Heart right ventricle (tissue), 16 donors: ENCODE data around the gene TTC39B. TPM values are rescaled to one million over a fixed set of nuclear protein-coding genes. Genes with fewer than 3 reads are reported as not detected.

Experiments
- ATAC-seq, 8 donors: fragments of 200-7000 bp; cut with Tn5 transposase; one replicate each; pipeline ENCODE4 v1.9.1; 2020; ENCODE audit warnings: mild to moderate bottlenecking in 8 of 8, moderate library complexity in 8 of 8, moderate number of reproducible peaks in 1 of 8
- DNase-seq, 2 donors: peaks; one replicate each; pipeline ENCODE4 v3.0.0-alpha.2; 2020
- H3K27ac ChIP-seq, 10 donors: fragments of 200-600 bp; sonication (generic) in 2 of 10; one replicate each; pipeline versions ENCODE4 v1.5.0 to v1.8.0; 2020 to 2022; ENCODE audit warnings: mild to moderate bottlenecking in 3 of 10
- H3K27me3 ChIP-seq, 7 donors: fragments of 200-600 bp; one replicate each; pipeline ENCODE4 v1.8.0; 2021 to 2022; ENCODE audit warnings: mild to moderate bottlenecking in 2 of 7
- H3K36me3 ChIP-seq, 9 donors: fragments of 200-600 bp; sonication (generic) in 1 of 9; one replicate each; pipeline versions ENCODE4 v1.5.0 to v1.8.0; 2020 to 2022; ENCODE audit warnings: mild to moderate bottlenecking in 2 of 9
- H3K4me1 ChIP-seq, 9 donors: fragments of 200-600 bp; sonication (generic) in 1 of 9; one replicate each; pipeline versions ENCODE4 v1.5.0 to v1.8.0; 2020 to 2022; ENCODE audit warnings: mild to moderate bottlenecking in 4 of 9
- H3K4me3 ChIP-seq, 10 donors: fragments of 200-600 bp; sonication (generic) in 2 of 10; one replicate each; pipeline versions ENCODE4 v1.5.0 to v1.8.0; 2020 to 2022; ENCODE audit warnings: mild to moderate bottlenecking in 7 of 10, moderate library complexity in 2 of 10
- H3K9me3 ChIP-seq, 11 donors: fragments of 200-600 bp in 10 of 11; sonication (generic) in 2 of 11; one replicate each; pipeline versions ENCODE4 v1.5.0 to v1.8.0; 2013 to 2022; ENCODE audit warnings: mild to moderate bottlenecking in 2 of 11, control low read depth in 1 of 11, moderate library complexity in 1 of 11
- WGBS, 2 donors: extraction: QIAGEN DNeasy Blood & Tissue Kit; methylation state at CpG; one replicate each; pipeline ENCODE4 v1.1.7; 2013; ENCODE audit warnings: inconsistent platforms in 1 of 2; 5-methylcytosine and 5-hydroxymethylcytosine counted together
- intact Hi-C, 10 donors: fragments of 100-400 bp; cut with DNase I; formaldehyde crosslinking; loops; one replicate each; pipeline versions ENCODE4 v1.11.1 to v1.14.2; 2022
- polyA plus RNA-seq, 2 donors: library from polyadenylated mRNA; stranded (reverse); fragments of 200-250 nt; gene quantifications; one replicate each; pipeline ENCODE4 v1.2.3, GENCODE V29; 2013
- total RNA-seq, 10 donors: library from RNA; stranded (reverse); fragmentation: NEBNext Ultra II Directional in 3 of 10; extraction: Animal tissue kit (Norgen Biotek cat#: 25700) in 3 of 10; gene quantifications; one replicate each; pipeline versions ENCODE4 v1.2.1 to v1.2.4, GENCODE V29; 2021 to 2023
- TF ChIP-seq, protein P1 (sequence below), 9 donors: fragments of 200-600 bp; sonication (generic) in 2 of 9; IDR thresholded peaks; one replicate each; pipeline versions ENCODE4 v1.5.0 to v1.8.0; 2021 to 2022; ENCODE audit warnings: antibody characterized with exemption in 9 of 9, mild to moderate bottlenecking in 5 of 9, moderate library complexity in 1 of 9
- donor health status: Arrhythmogenic right ventricular cardiomyopathy.
- donor health status: ischemic (EF 13 %, LVEDD 7.1; RV severe dilation, severe dysfunction).
- donor health status: healthy with polysubstance abuse.
- donor health status: DM: no; HTN: yes; CAD: no.
- donor health status: DM: no; HTN: no; CAD: no.
- donor health status: ischemic (EF 25% LVEDD 6.9; RV normal size, moderate dysfunction).
- donor health status: ischemic (EF 25% LVEDD 5.7; RV mildly dilated, moderate dysfunction).
- donor health status: healthy.
- donor health status: DM: yes; HTN: yes; CAD: no.
- donor health status: Ischemic cardiomyopathy.
- donor health status: ischemic (EF 35%, LVEDD 5.7; RV mildly dilated, moderate dysfunction).
- donor health status: nonischemic (EF 11% LVEDD 7.7; RV severe dilation, severe dysfunction).
- donor health status: DM: yes; HTN: yes; CAD: no.
- donor health status: PGD.
- donor health status: ischemic (EF 29% LVEDD 5.4; RV normal size, mild dysfunction).
- donor health status: nonischemic (EF 23%, LVEDD 6.1; RV moderate dilation, normal function).

TTC39B gene
- total and polyA plus RNA-seq, 12 donors: 0.52 to 4.3 (median 1.5) TPM

DNA sequence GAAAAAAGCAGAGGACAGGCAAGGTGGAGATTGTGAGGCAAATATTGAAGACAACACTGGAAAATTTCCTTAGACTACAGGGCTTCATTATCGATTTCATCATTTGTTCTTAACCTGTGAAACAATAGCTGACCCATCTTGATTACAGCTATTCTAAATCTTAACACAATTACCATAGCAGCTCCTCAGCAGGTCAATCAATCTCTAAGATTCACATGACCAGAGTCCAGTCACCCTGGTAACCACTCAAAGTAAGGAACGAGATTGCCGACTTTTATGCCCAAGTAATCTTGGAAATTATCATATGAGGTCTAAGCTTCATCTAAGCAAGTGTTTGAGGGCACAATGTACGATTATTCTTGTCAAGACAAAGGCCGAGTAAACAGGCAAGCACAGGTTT, 93.8 kb downstream of the TTC39B start:
- Histone ChIP-seq H3K4me1 (peaks cover 0 to 10% (median 7%) of the 10 kb centered on the region in 9 donors), H3K36me3 (peaks cover 0 to 12% (median 0%) of the 10 kb centered on the region in 9 donors), H3K27me3 (no peaks in the 10 kb centered on the region), H3K4me3 (no peak overlapping the region), H3K9me3 (no peaks in the 10 kb centered on the region), H3K27ac (no peak overlapping the region)
- TF ChIP-seq, protein P1, sequence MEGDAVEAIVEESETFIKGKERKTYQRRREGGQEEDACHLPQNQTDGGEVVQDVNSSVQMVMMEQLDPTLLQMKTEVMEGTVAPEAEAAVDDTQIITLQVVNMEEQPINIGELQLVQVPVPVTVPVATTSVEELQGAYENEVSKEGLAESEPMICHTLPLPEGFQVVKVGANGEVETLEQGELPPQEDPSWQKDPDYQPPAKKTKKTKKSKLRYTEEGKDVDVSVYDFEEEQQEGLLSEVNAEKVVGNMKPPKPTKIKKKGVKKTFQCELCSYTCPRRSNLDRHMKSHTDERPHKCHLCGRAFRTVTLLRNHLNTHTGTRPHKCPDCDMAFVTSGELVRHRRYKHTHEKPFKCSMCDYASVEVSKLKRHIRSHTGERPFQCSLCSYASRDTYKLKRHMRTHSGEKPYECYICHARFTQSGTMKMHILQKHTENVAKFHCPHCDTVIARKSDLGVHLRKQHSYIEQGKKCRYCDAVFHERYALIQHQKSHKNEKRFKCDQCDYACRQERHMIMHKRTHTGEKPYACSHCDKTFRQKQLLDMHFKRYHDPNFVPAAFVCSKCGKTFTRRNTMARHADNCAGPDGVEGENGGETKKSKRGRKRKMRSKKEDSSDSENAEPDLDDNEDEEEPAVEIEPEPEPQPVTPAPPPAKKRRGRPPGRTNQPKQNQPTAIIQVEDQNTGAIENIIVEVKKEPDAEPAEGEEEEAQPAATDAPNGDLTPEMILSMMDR (IDR thresholded peaks at IDR 0.05): no peak
- intact Hi-C loops: loop anchor here in 9 of 10 donors (5.0 to 10.0 kb wide), 9 partner anchors 94 to 394 kb away; partner anchors contain the start of genes SNAPC3 (in 3 of the 9) and TTC39B (in 1 of the 9)
- DNase-seq (no peak), ATAC-seq (no peak)
- 84 to 89% methylated on average over 5 of the region's 5 CpGs for WGBS, 2 donors

DNA sequence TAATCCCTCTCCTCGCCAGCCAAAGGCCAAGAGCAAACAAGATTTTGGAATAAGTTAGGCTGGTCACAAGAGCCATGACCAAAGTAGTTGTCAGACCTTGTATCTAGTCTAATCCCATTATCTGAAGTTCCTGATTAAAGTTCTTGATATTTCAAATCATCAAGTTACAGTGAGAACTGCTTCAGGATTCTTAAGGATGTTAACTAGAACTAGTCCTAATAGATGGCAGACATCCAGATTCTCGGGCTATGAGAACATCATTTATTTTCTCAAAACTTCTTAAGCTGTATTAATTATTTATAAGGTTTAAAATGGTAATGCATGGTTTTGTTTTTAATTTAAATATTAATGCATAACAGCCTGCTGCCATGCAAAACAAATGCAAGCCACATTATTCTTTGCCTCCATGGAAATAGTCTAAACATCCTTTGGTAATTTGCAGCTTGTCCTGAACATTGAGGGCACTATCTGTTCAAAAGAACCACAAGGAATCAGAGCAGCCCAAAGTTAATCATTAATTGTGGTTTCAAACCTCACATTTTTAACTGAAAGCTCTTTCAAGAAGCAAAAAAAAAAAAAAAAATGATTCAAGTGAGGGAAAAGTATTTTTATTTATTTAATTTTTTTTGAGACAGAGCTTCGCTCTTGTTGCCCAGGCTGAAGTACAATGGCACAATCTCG, 95.1 kb downstream of the TTC39B start:
- peaks cover 0 to 10% (median 7%) of the 10 kb centered on the region in 9 donors for H3K4me1 ChIP-seq
- H3K27me3 ChIP-seq: no peaks in the 10 kb centered on the region
- DNase-seq (no peak), ATAC-seq (peak in 1 of 8 donors; percentile 10)
- no peak overlapping the region for H3K4me3 ChIP-seq
- WGBS, 2 donors: 83 to 86% methylated on average over 4 of the region's 4 CpGs
- TF ChIP-seq, protein P1 (IDR thresholded peaks at IDR 0.05): no peak
- intact Hi-C loops: loop anchor here (2.0 to 10.0 kb wide), 12 partner anchors 95 to 397 kb away; partner anchors contain the start of genes SNAPC3 (in 3 of the 10) and TTC39B (in 2 of the 10)
- no peaks in the 10 kb centered on the region for H3K9me3 ChIP-seq
- peak overlapping the region in 1 of 10 donors; percentile 22 for H3K27ac ChIP-seq
- peaks cover 0 to 12% (median 0%) of the 10 kb centered on the region in 9 donors for H3K36me3 ChIP-seq

DNA sequence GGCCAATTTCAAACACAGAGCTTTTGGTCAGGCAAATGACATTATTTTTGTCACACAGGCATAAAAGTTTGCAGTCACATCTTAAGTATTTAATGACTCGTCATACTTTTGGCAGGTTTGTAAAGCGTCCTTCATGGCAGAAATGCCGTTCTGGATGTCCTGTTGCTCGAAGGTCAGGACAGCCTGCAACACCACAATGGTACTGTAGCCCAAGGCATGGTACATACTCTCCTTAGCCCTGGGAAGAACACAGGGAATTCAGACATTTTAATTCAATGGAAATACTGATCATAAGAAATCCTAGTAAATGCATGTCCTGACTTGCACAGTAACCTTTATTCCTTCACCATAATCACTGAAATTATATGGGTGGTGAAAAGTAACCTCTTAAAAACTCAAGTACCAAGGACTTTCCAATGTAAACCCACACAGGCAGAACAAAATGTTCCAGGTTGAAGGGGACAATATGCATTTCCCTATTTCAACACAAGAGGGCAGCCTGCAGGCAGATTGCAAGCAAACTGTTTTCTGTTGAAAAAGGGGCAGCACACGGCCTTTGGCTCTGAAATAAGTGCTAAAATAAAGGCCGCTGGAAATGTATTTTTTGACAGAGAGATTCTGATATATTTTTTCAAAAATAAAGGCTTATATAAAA, 95.7 kb downstream of the TTC39B start:
- TF ChIP-seq, protein P1 (IDR thresholded peaks at IDR 0.05): peak; percentile 80 to 96 (median 92)
- Histone ChIP-seq H3K4me1 (peaks cover 0 to 10% (median 7%) of the 10 kb centered on the region in 9 donors), H3K36me3 (peaks cover 0 to 12% (median 0%) of the 10 kb centered on the region in 9 donors), H3K9me3 (no peaks in the 10 kb centered on the region), H3K4me3 (no peak overlapping the region), H3K27ac (peak overlapping the region in 1 of 10 donors; percentile 22), H3K27me3 (no peaks in the 10 kb centered on the region)
- intact Hi-C loops: loop anchor here (2.0 to 10.0 kb wide), 12 partner anchors 96 to 398 kb away; partner anchors contain the start of genes SNAPC3 (in 3 of the 10) and TTC39B (in 2 of the 10)
- DNase-seq (peak in 1 of 2 donors; percentile 81), ATAC-seq (peak in 7 of 8 donors; percentile 55 to 83 (median 65))
- WGBS, 2 donors: 35 to 36% methylated on average over 6 of the region's 6 CpGs

DNA sequence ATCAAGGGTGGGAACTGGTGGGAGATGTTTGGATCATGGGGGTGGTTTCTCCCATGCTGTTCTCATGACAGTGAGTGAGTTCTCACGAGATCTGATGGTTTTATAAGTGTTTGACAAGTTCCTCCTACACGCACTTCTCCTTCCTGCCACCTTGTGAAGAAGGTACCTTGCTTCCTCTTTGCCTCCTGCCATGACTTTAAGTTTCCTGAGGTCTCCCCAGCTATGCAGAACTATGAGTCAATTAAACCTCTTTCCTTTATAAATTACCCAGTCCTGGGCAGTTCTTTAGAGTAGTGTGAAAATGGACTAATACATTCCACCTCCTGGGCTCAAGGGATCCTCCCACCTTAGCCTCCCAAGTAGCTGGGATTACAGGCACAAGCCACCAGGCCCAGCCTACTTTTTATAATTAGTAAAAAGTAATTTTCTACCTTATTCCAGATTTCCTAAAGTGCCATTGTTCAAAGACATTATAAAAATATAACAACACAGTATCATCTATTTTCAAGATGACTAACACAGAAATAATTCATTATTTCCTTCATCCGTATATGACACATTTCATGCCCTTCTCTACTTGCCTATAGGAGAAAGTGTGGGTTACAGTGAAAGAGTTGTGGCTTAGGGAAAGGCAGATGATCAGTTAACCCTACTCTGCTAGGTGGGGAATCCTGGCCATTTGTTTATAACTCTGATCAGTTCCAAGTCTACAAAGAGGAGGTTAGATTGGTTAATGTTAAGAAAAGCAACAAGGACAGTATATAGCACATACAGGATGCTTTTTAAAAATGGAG, 99.9 kb downstream of the TTC39B start:
- WGBS, 2 donors: 87 to 94% methylated on average over 3 of the region's 3 CpGs
- no peak for ATAC-seq

More for the DNA sequence above, 99.9 kb downstream of the TTC39B start:
- Histone ChIP-seq H3K36me3 (peaks cover 0 to 17% (median 0%) of the 10 kb centered on the region in 9 donors), H3K27me3 (no peaks in the 10 kb centered on the region), H3K9me3 (no peaks in the 10 kb centered on the region), H3K4me3 (no peak overlapping the region), H3K4me1 (peaks cover 0 to 10% (median 7%) of the 10 kb centered on the region in 9 donors), H3K27ac (no peak overlapping the region)
- intact Hi-C loops: no loop called here
- no peak for DNase-seq
- TF ChIP-seq, protein P1 (IDR thresholded peaks at IDR 0.05): no peak
